ENCODE data around the gene NSL1.

NSL1 gene

DNA sequence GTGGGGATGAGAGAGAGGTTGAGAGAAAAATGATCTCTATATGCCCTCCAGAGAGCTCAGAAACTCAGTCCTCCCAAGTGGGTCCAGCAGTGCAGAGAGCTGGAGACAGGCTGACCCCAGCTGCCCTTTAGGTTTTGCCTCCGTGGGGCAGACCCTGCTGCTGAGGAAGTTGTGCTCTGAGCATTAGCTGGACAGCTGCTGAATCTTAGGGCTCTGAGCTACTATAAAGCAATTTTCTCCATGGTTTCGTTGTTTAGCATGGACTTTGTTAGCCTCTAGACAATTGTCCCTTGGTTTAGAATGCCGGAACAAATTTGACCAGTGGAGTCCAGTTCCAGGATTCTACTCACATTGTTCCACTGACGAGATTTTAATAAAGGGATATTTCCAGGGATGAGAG is 114.0 kb downstream of the NSL1 start:
- DNase-seq, result no peak
- intact Hi-C loops (cut with DNase I), result no loop called here

DNA sequence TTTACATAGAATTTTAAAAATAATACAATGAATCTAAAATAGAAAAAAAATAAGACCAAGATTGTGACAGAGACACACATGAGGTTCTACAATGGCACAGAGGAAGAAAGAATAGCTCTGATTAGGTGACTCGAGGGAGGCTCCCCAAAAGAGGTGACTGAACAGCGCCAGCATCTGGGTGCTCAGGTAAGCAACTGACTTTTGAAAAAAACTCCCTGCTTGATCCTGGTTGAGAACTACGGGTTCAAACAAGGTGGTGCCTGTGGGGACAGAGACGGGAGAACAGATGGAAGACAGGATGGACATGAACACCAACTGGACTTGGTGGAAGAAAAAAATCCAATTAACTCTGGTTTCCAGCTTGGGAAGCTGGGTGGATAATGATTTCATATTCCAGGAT is 114.4 kb downstream of the NSL1 start:
- peak in 12 of 42 donors; percentile 18 to 69 (median 36) for DNase-seq
- intact Hi-C loops (cut with DNase I), result no loop called here
